ENCODE measurements around the gene SMAP1.
A peak's percentile ranks its signal among the peaks of the same experiment; 100 is the strongest.

Gene SMAP1

GRCh38 chr6:70709826-70710225 is 42.1 kb downstream of the SMAP1 start:
- H3K36me3 ChIP-seq (ENCODE audit: control insufficient read depth, insufficient read depth, low read length) = no peaks in the 10 kb centered on the region
- no peak overlapping the region for H3K4me3 ChIP-seq (replicated peaks; ENCODE audit: low read depth, low read length)
- DNase-seq (ENCODE audit: extremely low read depth, insufficient read length) = no peak
- no peak for TF ChIP-seq CTCF (IDR thresholded peaks at IDR 0.05; ENCODE audit: insufficient read depth, low read length, poor library complexity, severe bottlenecking)
- H3K27me3 ChIP-seq (replicated peaks; ENCODE audit: control insufficient read depth, insufficient read depth, low read length) = no peaks in the 10 kb centered on the region

- TF ChIP-seq CTCF (IDR thresholded peaks at IDR 0.05; ENCODE audit: insufficient read depth, low read length, poor library complexity, severe bottlenecking) = no peak
- no peak for DNase-seq (ENCODE audit: extremely low read depth, insufficient read length)
- Histone ChIP-seq H3K36me3 (ENCODE audit: control insufficient read depth, insufficient read depth, low read length) (no peaks in the 10 kb centered on the region), H3K4me3 (replicated peaks; ENCODE audit: low read depth, low read length) (no peak overlapping the region), H3K27me3 (replicated peaks; ENCODE audit: control insufficient read depth, insufficient read depth, low read length) (no peaks in the 10 kb centered on the region)
These were observed 47.1 kb downstream of the SMAP1 start for GRCh38 chr6:70714716-70715257.

GRCh38 chr6:70717038-70717801 is 49.5 kb downstream of the SMAP1 start:
- H3K36me3 ChIP-seq (ENCODE audit: control insufficient read depth, insufficient read depth, low read length) = no peaks in the 10 kb centered on the region
- no peak overlapping the region for H3K4me3 ChIP-seq (replicated peaks; ENCODE audit: low read depth, low read length)
- no peaks in the 10 kb centered on the region for H3K27me3 ChIP-seq (replicated peaks; ENCODE audit: control insufficient read depth, insufficient read depth, low read length)
- peak; percentile 21 for DNase-seq (ENCODE audit: extremely low read depth, insufficient read length)
- no peak for TF ChIP-seq CTCF (IDR thresholded peaks at IDR 0.05; ENCODE audit: insufficient read depth, low read length, poor library complexity, severe bottlenecking)

- no peak for TF ChIP-seq CTCF (IDR thresholded peaks at IDR 0.05; ENCODE audit: insufficient read depth, low read length, poor library complexity, severe bottlenecking)
- Histone ChIP-seq H3K4me3 (replicated peaks; ENCODE audit: low read depth, low read length) (no peak overlapping the region), H3K27me3 (replicated peaks; ENCODE audit: control insufficient read depth, insufficient read depth, low read length) (no peaks in the 10 kb centered on the region), H3K36me3 (ENCODE audit: control insufficient read depth, insufficient read depth, low read length) (no peaks in the 10 kb centered on the region; the same call in 1 of the 2 replicates)
- no peak for DNase-seq (ENCODE audit: extremely low read depth, insufficient read length)
These were observed 56.8 kb downstream of the SMAP1 start for GRCh38 chr6:70724524-70724923.

GRCh38 chr6:70725817-70726415 is 58.2 kb downstream of the SMAP1 start:
- Histone ChIP-seq H3K36me3 (ENCODE audit: control insufficient read depth, insufficient read depth, low read length) (no peaks in the 10 kb centered on the region; the same call in 1 of the 2 replicates), H3K27me3 (replicated peaks; ENCODE audit: control insufficient read depth, insufficient read depth, low read length) (no peaks in the 10 kb centered on the region), H3K4me3 (replicated peaks; ENCODE audit: low read depth, low read length) (no peak overlapping the region)
- no peak for DNase-seq (ENCODE audit: extremely low read depth, insufficient read length)
- TF ChIP-seq CTCF (IDR thresholded peaks at IDR 0.05; ENCODE audit: insufficient read depth, low read length, poor library complexity, severe bottlenecking) = no peak
